GM12892 (cell line): ENCODE data around the gene NTHL1.

Experiments used
- POLR2A ChIP-seq: IDR thresholded peaks from 2 replicates; pipeline ENCODE4 v1.6.1; 2011; ENCODE audit warnings: low read depth, low read length, control low read depth
- POLR2AphosphoS5 ChIP-seq: IDR thresholded peaks from 2 replicates; pipeline ENCODE4 v1.6.1; 2011; ENCODE audit warnings: low read depth, low read length, control low read depth

DNA sequence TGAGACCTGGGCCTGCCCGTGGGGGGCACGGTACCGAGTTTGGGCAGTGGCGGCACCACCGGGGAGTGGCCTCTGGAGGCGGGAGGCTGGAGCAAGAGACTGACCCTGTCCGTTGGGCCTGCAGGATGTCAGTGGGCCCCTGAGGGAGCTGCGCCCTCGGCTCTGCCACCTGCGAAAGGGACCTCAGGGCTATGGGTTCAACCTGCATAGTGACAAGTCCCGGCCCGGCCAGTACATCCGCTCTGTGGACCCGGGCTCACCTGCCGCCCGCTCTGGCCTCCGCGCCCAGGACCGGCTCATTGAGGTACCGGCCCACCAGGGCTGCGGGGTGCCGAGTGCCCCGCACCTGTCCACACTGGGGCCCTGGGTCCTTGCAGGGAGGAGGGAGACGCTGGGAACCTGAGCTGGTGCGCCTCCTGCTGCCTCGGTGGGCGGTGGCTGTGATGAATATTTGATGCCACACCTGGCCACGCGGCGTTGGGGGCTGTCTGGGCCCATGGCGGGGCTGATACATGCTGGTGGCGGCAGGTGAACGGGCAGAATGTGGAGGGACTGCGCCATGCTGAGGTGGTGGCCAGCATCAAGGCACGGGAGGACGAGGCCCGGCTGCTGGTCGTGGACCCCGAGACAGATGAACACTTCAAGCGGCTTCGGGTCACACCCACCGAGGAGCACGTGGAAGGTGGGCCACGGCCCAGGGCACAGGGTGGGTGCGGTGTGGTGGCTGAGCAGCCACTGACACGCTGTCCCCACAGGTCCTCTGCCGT lies 11.3 kb downstream of the NTHL1 start:
- TF ChIP-seq POLR2A, result no peak
- TF ChIP-seq POLR2AphosphoS5, result no peak
